ENCODE measurements around the gene MAN1B1.
"Not testable (repeated sequence)": the region's sequence is repeated elsewhere in the genome, so short reads cannot be mapped to it uniquely, and the experiment has no call there.

MAN1B1 gene

GRCh38 chr9:137052998-137053943 lies 33.5 kb upstream of the MAN1B1 start:
- DNase-seq = no peak

GRCh38 chr9:137053944-137054931 lies 32.5 kb upstream of the MAN1B1 start, which contains the start of gene ENTPD2:
Gene ENTPD2, minus strand, starts transcription at chr9:137054061. Its CDS starts 64 bp downstream, at chr9:137053997.
- no peak for DNase-seq

GRCh38 chr9:137054932-137055384 lies 31.8 kb upstream of the MAN1B1 start:
- peak; percentile 80 for DNase-seq

GRCh38 chr9:137055385-137056364 lies 31.1 kb upstream of the MAN1B1 start:
- peak; percentile 96 for DNase-seq

GRCh38 chr9:137056739-137057415 lies 29.9 kb upstream of the MAN1B1 start:
- DNase-seq = no peak

GRCh38 chr9:137057545-137057944 lies 29.2 kb upstream of the MAN1B1 start:
- DNase-seq = no peak

- no peak for DNase-seq
Observed at GRCh38 chr9:137058521-137059234, 28.1 kb upstream of the MAN1B1 start.

GRCh38 chr9:137062384-137062783 lies 24.4 kb upstream of the MAN1B1 start:
- DNase-seq = no peak

- not testable (repeated sequence) for DNase-seq
Observed at GRCh38 chr9:137062798-137063197, 24.0 kb upstream of the MAN1B1 start.

GRCh38 chr9:137063311-137064026 lies 23.3 kb upstream of the MAN1B1 start:
- DNase-seq = no peak

- peak; percentile 56 for DNase-seq
Observed at GRCh38 chr9:137064027-137064879, 22.5 kb upstream of the MAN1B1 start.

GRCh38 chr9:137064880-137065164 lies 22.0 kb upstream of the MAN1B1 start:
- DNase-seq = no peak

- DNase-seq = no peak
Observed at GRCh38 chr9:137065336-137065967, 21.3 kb upstream of the MAN1B1 start.

GRCh38 chr9:137066096-137066861 lies 20.5 kb upstream of the MAN1B1 start:
- DNase-seq = no peak

GRCh38 chr9:137067860-137068538 lies 18.8 kb upstream of the MAN1B1 start:
- DNase-seq = peak; percentile 83

GRCh38 chr9:137068539-137069507 lies 18.0 kb upstream of the MAN1B1 start:
- DNase-seq = no peak

Data from midbrain (tissue), 1 donor.